Measurements from ENCODE around the gene LRIT3.

LRIT3 gene

GRCh38 chr4:109890076-109890475, 42.2 kb downstream of the LRIT3 start:
- no peak for DNase-seq (ENCODE audit: low read depth in 2 of 2, low spot score in 1 of 2)

- no peak for DNase-seq (ENCODE audit: low read depth in 2 of 2, low spot score in 1 of 2)
Observed at GRCh38 chr4:109902559-109903251, 54.8 kb downstream of the LRIT3 start.

- DNase-seq (ENCODE audit: low read depth in 2 of 2, low spot score in 1 of 2): no peak
Observed at GRCh38 chr4:109908731-109909130, 60.8 kb downstream of the LRIT3 start.

- no peak for DNase-seq (ENCODE audit: low read depth in 2 of 2, low spot score in 1 of 2)
Observed at GRCh38 chr4:109910256-109910655, 62.3 kb downstream of the LRIT3 start.

GRCh38 chr4:109912706-109913595, 65.0 kb downstream of the LRIT3 start, which contains the start of gene EGF:
TSS of gene EGF (plus strand) at chr4:109912883. CDS start at chr4:109913336, 453 bp downstream.
- DNase-seq (ENCODE audit: low read depth in 2 of 2, low spot score in 1 of 2): no peak

- no peak for DNase-seq (ENCODE audit: low read depth in 2 of 2, low spot score in 1 of 2)
Observed at GRCh38 chr4:109913596-109914241, 65.8 kb downstream of the LRIT3 start.

- DNase-seq (ENCODE audit: low read depth in 2 of 2, low spot score in 1 of 2): no peak
Observed at GRCh38 chr4:109914322-109914721, 66.4 kb downstream of the LRIT3 start.

- DNase-seq (ENCODE audit: low read depth in 2 of 2, low spot score in 1 of 2): no peak
Observed at GRCh38 chr4:109915385-109916026, 67.6 kb downstream of the LRIT3 start.

GRCh38 chr4:109916027-109916409, 68.1 kb downstream of the LRIT3 start:
- no peak for DNase-seq (ENCODE audit: low read depth in 2 of 2, low spot score in 1 of 2)

GRCh38 chr4:109921384-109921808, 73.5 kb downstream of the LRIT3 start:
- no peak for DNase-seq (ENCODE audit: low read depth in 2 of 2, low spot score in 1 of 2)

All from stimulated activated CD8-positive, alpha-beta memory T cell treated with anti-CD3 and anti-CD28 coated beads, Interleukin-4, amount 100 ng/mL, for 1 hour (primary cell).